PC-3 (cell line): ENCODE data around the gene SYT1. TPM values are rescaled to one million over a fixed set of nuclear protein-coding genes. Genes with fewer than 3 reads are reported as not detected.
A peak's percentile ranks its signal among the peaks of the same experiment; 100 is the strongest.
"Not testable (repeated sequence)": the region's sequence is repeated elsewhere in the genome, so short reads cannot be mapped to it uniquely, and the experiment has no call there.

Source experiments
- ATAC-seq: fragments of 200-7000 bp; cut with Tn5 transposase; 2 replicates; pipeline ENCODE4 v1.9.1; 2020; ENCODE audit warnings: mild to moderate bottlenecking, moderate library complexity
- BruUV-seq: library from RNA; stranded (reverse); fragments of 400-500 nt; replicated peaks from 2 replicates; lab custom pipeline; 2021; lab: Mats Ljungman, UMichigan
- CTCF ChIA-PET: fragments of 300-600 bp; sonication (Branson Sonifier 250); formaldehyde crosslinking; loops from one replicate; lab custom pipeline; 2022; ENCODE audit warnings: antibody characterized with exemption; lab: Charles Lee
- POLR2A ChIA-PET: fragments of 300-600 bp; sonication (Branson Sonifier 250); formaldehyde crosslinking; loops from one replicate; lab custom pipeline; 2022; ENCODE audit warnings: antibody characterized with exemption; ENCODE audit not compliant: unreplicated experiment; lab: Charles Lee
- DNase-seq: peaks from one replicate; pipeline ENCODE4 v3.0.0-alpha.2; 2015
- H2AFZ ChIP-seq: fragments of 300-600 bp; sonication (generic); 2 replicates; pipeline ENCODE4 v1.6.0; 2016; ENCODE audit warnings: antibody characterized with exemption, low read length
- H3F3A ChIP-seq: fragments of 300-600 bp; sonication (generic); one replicate; pipeline ENCODE4 v1.6.0; 2017; ENCODE audit warnings: antibody characterized with exemption, low read length, control low read depth, mild to moderate bottlenecking; ENCODE audit not compliant: unreplicated experiment
- H3K27ac ChIP-seq: fragments of 300-600 bp; sonication (generic); 2 replicates; pipeline ENCODE4 v1.5.1; 2016; ENCODE audit warnings: mild to moderate bottlenecking, low read length
- H3K27me3 ChIP-seq: fragments of 300-600 bp; sonication (generic); 2 replicates; pipeline ENCODE4 v1.6.1; 2016; ENCODE audit warnings: low read length, mixed read lengths
- H3K36me3 ChIP-seq: fragments of 300-600 bp; sonication (generic); 2 replicates; pipeline ENCODE4 v1.6.1; 2016; ENCODE audit warnings: low read depth, mixed run types, low read length, mixed read lengths
- H3K4me1 ChIP-seq: fragments of 300-600 bp; sonication (generic); 2 replicates; pipeline ENCODE4 v1.5.1; 2016; ENCODE audit warnings: low read length; ENCODE audit not compliant: insufficient read depth
- H3K4me2 ChIP-seq: fragments of 300-600 bp; sonication (generic); 2 replicates; pipeline ENCODE4 v1.6.0; 2016; ENCODE audit warnings: low read length
- H3K4me3 ChIP-seq: fragments of 300-600 bp; sonication (generic); 2 replicates; pipeline ENCODE4 v1.5.1; 2016; ENCODE audit warnings: mild to moderate bottlenecking, low read length, mixed read lengths
- H3K79me2 ChIP-seq: fragments of 300-600 bp; sonication (generic); 2 replicates; pipeline ENCODE4 v1.6.1; 2017; ENCODE audit warnings: low read length, mixed read lengths
- H3K9ac ChIP-seq: fragments of 300-600 bp; sonication (generic); 2 replicates; pipeline ENCODE4 v1.6.0; 2016; ENCODE audit warnings: mild to moderate bottlenecking, low read length
- H3K9me2 ChIP-seq: fragments of 300-600 bp; sonication (generic); replicated peaks from 2 replicates; pipeline ENCODE4 v1.6.1; 2016; ENCODE audit warnings: mixed run types, low read length, mixed read lengths
- H3K9me3 ChIP-seq: fragments of 300-600 bp; sonication (generic); 2 replicates; pipeline ENCODE4 v1.6.1; 2016; ENCODE audit warnings: low read length, mixed read lengths
- H4K20me1 ChIP-seq: fragments of 300-600 bp; sonication (generic); 2 replicates; pipeline ENCODE4 v1.6.1; 2016; ENCODE audit warnings: low read length, mixed read lengths
- CTCF ChIP-seq: fragments of 300-600 bp; sonication (generic); conservative IDR thresholded peaks from 2 replicates; pipeline ENCODE4 v1.5.1; 2017; ENCODE audit warnings: antibody characterized with exemption, low read depth, mild to moderate bottlenecking, low read length
- EZH2 ChIP-seq: fragments of 300-600 bp; sonication (generic); IDR thresholded peaks from one replicate; pipeline ENCODE4 v1.6.1; 2017; ENCODE audit warnings: antibody characterized with exemption, mild to moderate bottlenecking, low read length; ENCODE audit not compliant: unreplicated experiment
- EZH2phosphoT487 ChIP-seq: fragments of 300-600 bp; sonication (generic); IDR thresholded peaks from 2 replicates; pipeline ENCODE4 v1.6.1; 2018; ENCODE audit warnings: mild to moderate bottlenecking, antibody characterized with exemption, low read length, borderline replicate concordance
- intact Hi-C: fragments of 100-400 bp; cut with micrococcal nuclease; formaldehyde crosslinking; loops from 2 replicates; pipeline ENCODE4 v1.9.0; 2023
- total RNA-seq: library from RNA; depleted of rRNA; stranded (reverse); fragments of >200 nt; gene quantifications from 2 replicates; pipeline ENCODE4 v1.2.3, GENCODE V29; 2014

Gene SYT1
- total RNA-seq, 1 experiment from 2014 or later: 0.51 TPM

GRCh38 chr12:79200176-79200575, 335.6 kb downstream of the SYT1 start:
- TF ChIP-seq EZH2phosphoT487 (no peak), EZH2 (no peak), CTCF (no peak)
- Histone ChIP-seq H3K27ac (no peak overlapping the region), H3K4me2 (no peak overlapping the region), H3K27me3 (no peaks in the 10 kb centered on the region), H3K79me2 (no peaks in the 10 kb centered on the region), H3K9ac (no peak overlapping the region), H2AFZ (no peak overlapping the region), H4K20me1 (no peaks in the 10 kb centered on the region), H3K36me3 (no peaks in the 10 kb centered on the region), H3F3A (no peaks in the 10 kb centered on the region), H3K9me3 (no peaks in the 10 kb centered on the region), H3K4me1 (no peaks in the 10 kb centered on the region), H3K4me3 (no peak overlapping the region), H3K9me2 (no peaks in the 10 kb centered on the region)
- ChIA-PET POLR2A (no interaction called here), CTCF (no interaction called here)
- ATAC-seq (no peak), DNase-seq (no peak)
- intact Hi-C loops: no loop called here
- BruUV-seq: no TSS peak

GRCh38 chr12:79203058-79203647, 338.6 kb downstream of the SYT1 start:
- Histone ChIP-seq H3F3A (no peaks in the 10 kb centered on the region), H4K20me1 (no peaks in the 10 kb centered on the region), H3K4me1 (peaks cover 8% of the 10 kb centered on the region), H3K27ac (no peak overlapping the region), H2AFZ (no peak overlapping the region), H3K4me3 (no peak overlapping the region), H3K9me3 (no peaks in the 10 kb centered on the region), H3K4me2 (no peak overlapping the region), H3K27me3 (no peaks in the 10 kb centered on the region), H3K9ac (no peak overlapping the region), H3K9me2 (no peaks in the 10 kb centered on the region), H3K36me3 (no peaks in the 10 kb centered on the region), H3K79me2 (no peaks in the 10 kb centered on the region)
- TF ChIP-seq EZH2: no peak
- no peak for TF ChIP-seq CTCF
- TF ChIP-seq EZH2phosphoT487: no peak
- CTCF ChIA-PET: no interaction called here
- intact Hi-C loops: no loop called here
- BruUV-seq: no TSS peak
- POLR2A ChIA-PET: no interaction called here
- ATAC-seq (no peak), DNase-seq (no peak)

DNA sequence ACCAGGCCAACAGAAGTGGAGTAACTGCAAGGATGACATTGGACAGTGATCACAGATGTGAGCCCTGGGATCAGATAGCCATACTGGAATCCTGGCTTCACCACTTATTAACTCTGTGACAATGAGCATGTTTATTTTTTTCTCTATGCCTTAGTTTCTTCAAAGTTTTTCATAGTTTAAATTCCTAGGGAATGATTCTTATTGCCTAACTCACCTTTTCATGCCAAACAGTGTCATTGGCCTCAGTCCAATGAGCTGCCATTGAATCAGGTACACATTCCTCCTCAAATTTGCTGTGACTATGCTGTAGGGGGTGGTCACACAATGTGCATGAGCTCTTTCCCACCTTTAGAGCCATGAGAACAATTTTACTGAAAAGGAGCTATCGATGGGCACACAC, 342.3 kb downstream of the SYT1 start:
- H3K27ac ChIP-seq: no peak overlapping the region
- H3K4me3 ChIP-seq: no peak overlapping the region
- ChIA-PET POLR2A (no interaction called here), CTCF (no interaction called here)
- H3K9me3 ChIP-seq: no peaks in the 10 kb centered on the region
- BruUV-seq: no TSS peak
- no peak for ATAC-seq
- no peaks in the 10 kb centered on the region for H3K27me3 ChIP-seq
- H3K79me2 ChIP-seq: no peaks in the 10 kb centered on the region
- DNase-seq: peak; percentile 74
- H3K9ac ChIP-seq: no peak overlapping the region
- H4K20me1 ChIP-seq: no peaks in the 10 kb centered on the region
- no peaks in the 10 kb centered on the region for H3K36me3 ChIP-seq
- intact Hi-C loops: no loop called here
- H3K4me1 ChIP-seq: peaks cover 8% of the 10 kb centered on the region
- no peaks in the 10 kb centered on the region for H3K9me2 ChIP-seq
- H3K4me2 ChIP-seq: peak overlapping the region; percentile 18; the same call in 1 of the 2 replicates
- H3F3A ChIP-seq: no peaks in the 10 kb centered on the region
- no peak for TF ChIP-seq EZH2
- TF ChIP-seq EZH2phosphoT487: no peak
- no peak for TF ChIP-seq CTCF
- no peak overlapping the region for H2AFZ ChIP-seq

GRCh38 chr12:79210403-79210802, 345.8 kb downstream of the SYT1 start:
- H3K4me2 ChIP-seq, H3K79me2 ChIP-seq, H3K4me1 ChIP-seq, H3K9me3 ChIP-seq, H3K36me3 ChIP-seq, ATAC-seq, DNase-seq, BruUV-seq, H3F3A ChIP-seq, H3K9ac ChIP-seq, POLR2A ChIA-PET, H4K20me1 ChIP-seq, H2AFZ ChIP-seq, CTCF ChIA-PET, H3K4me3 ChIP-seq, H3K27ac ChIP-seq, H3K9me2 ChIP-seq, intact Hi-C loops, H3K27me3 ChIP-seq: not testable (repeated sequence)
